Ectodermal cell (in vitro differentiated cells): ENCODE measurements around the gene GRK1. TPM values are rescaled to one million over a fixed set of nuclear protein-coding genes. Genes with fewer than 3 reads are reported as not detected.
"Not testable (repeated sequence)": the region's sequence is repeated elsewhere in the genome, so short reads cannot be mapped to it uniquely, and the experiment has no call there.

ENCODE experiments used
- H3K27ac ChIP-seq: 2 replicates; pipeline ENCODE4 v1.7.0; 2013; ENCODE audit warnings: mild to moderate bottlenecking, low read depth, low read length; ENCODE audit not compliant: insufficient read depth, poor library complexity, severe bottlenecking
- H3K27me3 ChIP-seq: 2 replicates; pipeline ENCODE4 v1.7.0; 2013; ENCODE audit warnings: mild to moderate bottlenecking, low read length; ENCODE audit not compliant: insufficient read depth, control insufficient read depth, poor library complexity, severe bottlenecking
- H3K36me3 ChIP-seq: one replicate; pipeline ENCODE4 v1.7.0; 2013; ENCODE audit warnings: low read length; ENCODE audit not compliant: control insufficient read depth, insufficient read depth
- H3K4me1 ChIP-seq: one replicate; pipeline ENCODE4 v1.7.0; 2013; ENCODE audit warnings: low read length; ENCODE audit not compliant: control insufficient read depth, insufficient read depth
- H3K4me3 ChIP-seq: 2 replicates; pipeline ENCODE4 v1.7.0; 2013; ENCODE audit warnings: low read depth, low read length, control low read depth; ENCODE audit not compliant: insufficient read depth
- H3K9me3 ChIP-seq: 2 replicates; pipeline ENCODE4 v1.7.0; 2013; ENCODE audit warnings: mild to moderate bottlenecking, low read length, moderate library complexity; ENCODE audit not compliant: control insufficient read depth
- WGBS, 2 experiments: methylation state at CpG; one replicate each; pipeline ENCODE4 v1.1.7; 2013; ENCODE audit warnings: missing lambda C conversion rate in 2 of 2; 5-methylcytosine and 5-hydroxymethylcytosine counted together
- polyA plus RNA-seq, 4 experiments: library from polyadenylated mRNA; stranded (reverse); fragments of 50-300 nt; gene quantifications; one replicate each; pipeline ENCODE4 v1.2.3, GENCODE V29; 2013

Gene GRK1
- polyA plus RNA-seq (2013, experiment 1 of 4): 0.69 TPM
- polyA plus RNA-seq (2013, experiment 2 of 4): 1.3 TPM
- polyA plus RNA-seq (2013, experiment 3 of 4): 0.43 TPM
- 0.24 TPM for polyA plus RNA-seq (2013, experiment 4 of 4)

DNA sequence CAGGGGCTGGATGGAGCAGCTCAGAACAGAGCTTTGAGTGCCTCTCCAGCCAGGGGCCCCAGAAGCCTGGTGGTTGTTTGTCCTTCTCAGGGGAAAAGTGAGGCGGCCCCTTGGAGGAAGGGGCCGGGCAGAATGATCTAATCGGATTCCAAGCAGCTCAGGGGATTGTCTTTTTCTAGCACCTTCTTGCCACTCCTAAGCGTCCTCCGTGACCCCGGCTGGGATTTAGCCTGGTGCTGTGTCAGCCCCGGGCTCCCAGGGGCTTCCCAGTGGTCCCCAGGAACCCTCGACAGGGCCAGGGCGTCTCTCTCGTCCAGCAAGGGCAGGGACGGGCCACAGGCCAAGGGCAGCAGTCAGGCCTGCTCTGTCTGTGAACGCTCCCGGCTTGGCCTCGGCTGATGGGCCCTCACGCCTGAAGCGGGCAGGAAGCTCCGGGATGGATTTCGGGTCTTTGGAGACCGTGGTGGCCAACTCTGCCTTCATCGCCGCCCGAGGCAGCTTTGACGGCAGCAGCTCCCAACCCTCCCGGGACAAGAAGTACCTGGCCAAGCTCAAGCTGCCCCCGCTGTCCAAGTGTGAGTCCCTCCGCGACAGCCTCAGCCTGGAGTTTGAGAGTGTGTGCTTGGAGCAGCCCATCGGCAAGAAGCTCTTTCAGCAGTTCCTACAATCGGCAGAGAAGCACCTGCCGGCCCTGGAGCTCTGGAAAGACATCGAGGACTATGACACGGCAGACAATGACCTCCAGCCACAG, at the start of gene GRK1:
Gene GRK1, plus strand, starts transcription at position 269 of the 751 bp plus-strand sequence. Its CDS starts 168 bp downstream, at position 437.
- WGBS, 2 experiments: 88 to 89% methylated on average over 32 of the region's 32 CpGs
- Histone ChIP-seq H3K36me3 (no peaks in the 10 kb centered on the region), H3K4me1 (no peaks in the 10 kb centered on the region), H3K4me3 (no peak within 1 kb of the TSS), H3K27me3 (no peaks in the 10 kb centered on the region), H3K27ac (no peak within 1 kb of the TSS), H3K9me3 (no peaks in the 10 kb centered on the region)

GRCh38 chr13:113617961-113618360, 49.1 kb upstream of the GRK1 start:
- Histone ChIP-seq H3K36me3 (peaks cover 3% of the 10 kb centered on the region), H3K27me3 (no peaks in the 10 kb centered on the region)
- WGBS, 2 experiments: 87 to 92% methylated on average over 4 to 5 of the region's 5 CpGs

DNA sequence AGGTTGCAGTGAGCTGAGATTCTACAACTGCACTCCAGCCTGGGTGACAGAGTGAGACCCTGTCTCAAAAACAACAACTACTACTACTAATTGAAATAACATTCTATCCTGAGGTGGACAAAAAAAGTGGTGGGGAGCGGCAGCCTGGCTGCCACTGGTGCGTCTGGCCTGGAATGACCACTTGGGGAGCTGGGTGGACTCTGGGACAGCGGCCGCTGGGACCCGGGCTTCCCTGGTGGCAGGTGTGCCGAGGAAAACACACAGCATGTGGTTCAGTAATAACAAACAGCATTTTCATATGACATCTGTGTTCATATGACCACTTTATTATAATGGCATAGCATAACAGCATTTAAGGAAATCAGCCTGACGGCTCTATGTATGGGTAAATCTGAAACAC, 48.6 kb upstream of the GRK1 start:
- WGBS, 2 experiments: 93 to 96% methylated on average over 7 of the region's 7 CpGs

More at GRCh38 chr13:113617961-113618360, 49.1 kb upstream of the GRK1 start:
- H3K4me1 ChIP-seq: peaks cover 14% of the 10 kb centered on the region
- no peak overlapping the region for H3K27ac ChIP-seq
- no peak overlapping the region for H3K4me3 ChIP-seq
- H3K9me3 ChIP-seq: no peaks in the 10 kb centered on the region

DNA sequence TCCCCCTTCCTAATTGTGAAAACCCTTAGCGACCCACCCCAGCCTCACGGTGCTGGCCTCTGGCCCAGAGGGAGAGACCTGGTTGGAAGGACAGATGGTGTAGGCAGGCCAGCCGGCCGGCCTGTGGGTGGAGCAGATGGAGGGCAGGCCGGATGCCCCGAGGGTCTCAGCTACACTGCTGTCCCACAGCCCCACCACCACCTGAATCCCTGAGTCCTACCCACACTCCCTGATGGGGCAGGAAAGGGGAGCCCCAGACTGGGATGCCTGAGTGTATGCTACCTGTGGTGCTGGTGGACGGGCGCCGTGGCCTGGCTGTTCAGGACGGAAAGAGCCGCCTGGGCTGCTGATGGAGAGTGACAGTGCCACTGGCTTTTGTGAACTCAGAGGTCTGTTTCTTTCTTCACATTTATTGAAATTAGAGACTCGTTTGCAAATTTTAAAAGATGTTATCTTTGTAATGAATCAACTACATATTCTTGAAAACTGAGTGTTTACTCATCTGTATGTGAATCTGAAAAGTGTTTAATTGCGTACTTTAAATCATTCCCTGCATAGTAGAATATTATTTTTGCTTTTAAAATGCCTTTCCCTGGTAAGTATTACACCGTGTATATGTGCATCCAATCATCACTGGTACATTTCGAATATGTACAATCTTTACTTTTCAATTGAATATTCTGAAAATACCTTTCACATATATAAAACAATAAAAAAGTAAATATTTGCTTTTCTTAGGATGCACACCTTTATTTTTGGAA, 46.8 kb upstream of the GRK1 start:
- H3K27ac ChIP-seq: no peak overlapping the region
- WGBS, 2 experiments: 89 to 96% methylated on average over 13 to 14 of the region's 15 CpGs

More for the DNA sequence above, 48.6 kb upstream of the GRK1 start:
- H3K27ac ChIP-seq: no peak overlapping the region
- H3K4me1 ChIP-seq: peaks cover 14% of the 10 kb centered on the region
- H3K4me3 ChIP-seq: no peak overlapping the region
- H3K27me3 ChIP-seq: no peaks in the 10 kb centered on the region
- no peaks in the 10 kb centered on the region for H3K9me3 ChIP-seq
- H3K36me3 ChIP-seq: peaks cover 5% of the 10 kb centered on the region

GRCh38 chr13:113621046-113621445, 46.0 kb upstream of the GRK1 start:
- WGBS, 2 experiments: 95 to 96% methylated on average over 12 to 15 of the region's 15 CpGs
- no peaks in the 10 kb centered on the region for H3K9me3 ChIP-seq
- H3K27me3 ChIP-seq: no peaks in the 10 kb centered on the region
- peaks cover 14% of the 10 kb centered on the region for H3K4me1 ChIP-seq
- peaks cover 16% of the 10 kb centered on the region for H3K36me3 ChIP-seq
- H3K4me3 ChIP-seq: no peak overlapping the region
- H3K27ac ChIP-seq: no peak overlapping the region

More for the DNA sequence above, 46.8 kb upstream of the GRK1 start:
- no peaks in the 10 kb centered on the region for H3K9me3 ChIP-seq
- H3K36me3 ChIP-seq: peaks cover 16% of the 10 kb centered on the region
- no peak overlapping the region for H3K4me3 ChIP-seq
- H3K4me1 ChIP-seq: peaks cover 14% of the 10 kb centered on the region
- no peaks in the 10 kb centered on the region for H3K27me3 ChIP-seq

GRCh38 chr13:113621498-113621897, 45.5 kb upstream of the GRK1 start:
- not testable (repeated sequence) for H3K4me1 ChIP-seq, H3K27me3 ChIP-seq, H3K4me3 ChIP-seq, H3K27ac ChIP-seq, H3K9me3 ChIP-seq
- 77 to 80% methylated on average over 13 of the region's 13 CpGs for WGBS, 2 experiments
- peaks cover 16% of the 10 kb centered on the region for H3K36me3 ChIP-seq

DNA sequence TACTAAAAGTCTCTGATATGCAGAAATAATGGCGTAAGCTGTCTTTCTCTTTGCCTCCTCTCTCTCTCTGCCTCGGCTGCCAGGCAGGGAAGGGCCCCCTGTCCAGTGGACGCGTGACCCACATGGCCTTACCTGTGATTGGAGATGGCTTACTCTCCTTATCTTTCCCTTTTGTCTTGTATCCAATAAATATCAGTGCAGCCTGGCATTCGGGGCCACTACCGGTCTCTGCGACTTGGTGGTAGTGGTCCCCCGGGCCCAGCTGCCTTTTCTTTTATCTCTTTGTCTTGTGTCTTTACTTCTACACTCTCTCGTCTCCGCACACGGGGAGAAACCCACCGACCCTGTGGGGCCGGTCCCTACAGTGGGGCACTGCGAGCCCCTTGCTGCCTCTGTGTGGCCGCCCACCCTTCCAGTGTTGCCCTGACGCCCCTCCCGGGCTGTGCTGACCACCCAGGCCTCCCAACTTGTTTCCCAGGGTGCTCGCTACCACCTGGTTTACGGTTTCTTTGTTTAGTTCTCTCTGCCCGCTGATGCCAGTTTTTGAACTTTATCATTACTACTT, 45.0 kb upstream of the GRK1 start:
- not testable (repeated sequence) for H3K27ac ChIP-seq, H3K27me3 ChIP-seq, H3K9me3 ChIP-seq, H3K4me3 ChIP-seq, H3K4me1 ChIP-seq
- H3K36me3 ChIP-seq: peaks cover 16% of the 10 kb centered on the region
- 94 to 96% methylated on average over 20 of the region's 20 CpGs for WGBS, 2 experiments

DNA sequence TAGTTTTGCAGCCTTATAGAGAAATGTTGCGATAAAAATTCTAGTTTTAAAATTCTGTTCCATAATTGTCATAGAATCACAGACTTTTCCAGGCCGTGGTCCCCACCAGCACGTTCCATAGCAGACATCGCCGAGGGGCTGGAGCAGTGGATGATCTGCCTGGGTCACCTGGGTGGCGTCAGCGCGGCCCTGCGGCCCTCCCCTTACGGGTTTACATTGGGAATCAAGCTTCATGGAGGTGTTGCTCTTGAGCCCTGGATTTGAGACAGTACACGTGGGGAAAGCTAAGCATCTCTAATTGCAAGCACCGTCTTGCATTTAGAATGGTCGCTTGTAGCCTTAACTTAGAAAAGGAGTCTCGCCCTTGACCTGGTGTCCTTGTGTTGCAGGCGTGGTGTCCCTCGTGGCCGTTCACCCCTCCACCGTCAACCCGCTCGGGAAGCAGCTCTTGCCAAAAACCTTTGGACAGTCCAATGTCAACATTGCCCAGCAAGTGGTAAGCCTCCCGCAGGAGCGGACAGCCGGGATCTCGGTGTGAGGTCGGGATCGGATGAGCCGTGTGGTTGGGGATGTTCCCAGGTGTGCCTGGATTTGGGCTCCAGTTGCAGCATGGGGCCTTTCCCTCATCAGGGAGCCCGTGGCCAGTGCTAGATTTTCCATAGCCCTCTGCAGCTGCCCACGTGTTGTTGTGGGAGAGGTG, 44.1 kb upstream of the GRK1 start:
- H3K36me3 ChIP-seq: peaks cover 16% of the 10 kb centered on the region
- no peaks in the 10 kb centered on the region for H3K27me3 ChIP-seq
- WGBS, 2 experiments: 93 to 94% methylated on average over 29 of the region's 29 CpGs
- no peaks in the 10 kb centered on the region for H3K9me3 ChIP-seq
- H3K27ac ChIP-seq: no peak overlapping the region
- no peaks in the 10 kb centered on the region for H3K4me1 ChIP-seq
- H3K4me3 ChIP-seq: no peak overlapping the region

DNA sequence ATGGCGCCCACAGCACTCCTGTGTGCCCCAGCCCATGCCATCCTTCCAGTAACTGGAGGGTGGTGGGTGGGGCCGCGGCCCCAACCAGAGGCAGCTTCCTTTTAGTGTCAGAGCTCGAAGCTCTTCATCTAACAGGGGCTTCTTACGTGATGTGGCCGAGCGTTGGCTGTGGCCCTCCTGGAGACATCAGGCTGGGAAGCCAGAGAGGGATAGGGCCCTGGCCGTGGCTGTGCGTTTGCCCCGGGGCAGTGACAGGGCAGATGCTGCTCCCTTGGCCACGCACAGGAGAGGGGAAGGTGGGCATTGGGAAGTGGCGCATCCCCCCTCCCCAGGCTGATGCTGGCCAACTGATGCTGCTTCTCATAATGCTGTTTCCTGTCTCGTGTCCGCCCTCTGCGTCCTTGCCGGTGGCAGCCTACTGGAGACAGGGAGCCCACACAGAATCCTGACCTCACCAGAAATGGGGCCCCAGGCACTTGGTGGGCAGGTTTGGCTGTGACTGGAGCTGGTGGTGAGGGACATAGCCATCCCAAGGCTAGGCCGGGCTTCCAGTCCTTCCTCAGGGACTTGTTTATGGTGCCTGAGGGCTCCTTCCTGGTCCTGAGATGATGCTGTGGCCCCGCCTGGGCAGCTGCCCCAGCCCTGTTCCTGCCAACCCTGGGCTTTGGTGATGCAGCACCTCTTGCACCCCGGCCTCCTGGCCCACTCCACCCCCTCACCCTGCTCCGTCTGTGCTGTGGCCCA, 43.4 kb upstream of the GRK1 start:
- Histone ChIP-seq H3K36me3 (peaks cover 16% of the 10 kb centered on the region), H3K27ac (no peak overlapping the region)
- 92 to 93% methylated on average over 20 of the region's 20 CpGs for WGBS, 2 experiments

More for the DNA sequence above, 43.4 kb upstream of the GRK1 start:
- no peak overlapping the region for H3K4me3 ChIP-seq
- no peaks in the 10 kb centered on the region for H3K4me1 ChIP-seq
- no peaks in the 10 kb centered on the region for H3K9me3 ChIP-seq
- H3K27me3 ChIP-seq: no peaks in the 10 kb centered on the region
